ENCODE results near the gene GATA3.

The GATA3 gene

DNA sequence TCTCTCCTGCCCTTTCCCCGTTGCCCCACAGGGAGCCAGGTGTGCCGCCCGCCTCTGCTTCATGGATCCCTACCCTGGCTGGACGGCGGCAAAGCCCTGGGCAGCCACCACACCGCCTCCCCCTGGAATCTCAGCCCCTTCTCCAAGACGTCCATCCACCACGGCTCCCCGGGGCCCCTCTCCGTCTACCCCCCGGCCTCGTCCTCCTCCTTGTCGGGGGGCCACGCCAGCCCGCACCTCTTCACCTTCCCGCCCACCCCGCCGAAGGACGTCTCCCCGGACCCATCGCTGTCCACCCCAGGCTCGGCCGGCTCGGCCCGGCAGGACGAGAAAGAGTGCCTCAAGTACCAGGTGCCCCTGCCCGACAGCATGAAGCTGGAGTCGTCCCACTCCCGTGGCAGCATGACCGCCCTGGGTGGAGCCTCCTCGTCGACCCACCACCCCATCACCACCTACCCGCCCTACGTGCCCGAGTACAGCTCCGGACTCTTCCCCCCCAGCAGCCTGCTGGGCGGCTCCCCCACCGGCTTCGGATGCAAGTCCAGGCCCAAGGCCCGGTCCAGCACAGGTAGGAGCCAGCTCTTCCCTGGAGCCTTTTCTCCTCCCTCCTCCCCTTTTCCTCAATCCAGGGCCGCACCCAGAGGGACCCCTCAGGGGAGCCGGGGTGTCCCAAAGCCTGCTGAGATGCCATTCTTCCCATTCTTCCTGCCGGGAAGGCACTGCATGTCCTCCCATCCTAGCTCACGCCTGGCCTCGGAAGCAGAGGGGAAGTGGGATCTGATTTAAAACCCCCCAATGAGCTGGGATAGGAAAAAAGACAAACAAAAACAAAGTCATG, 4.0 kb downstream of the GATA3 start:
- Histone ChIP-seq H3K27ac (no peak overlapping the region), H3K36me3 (ENCODE audit: insufficient read depth, low read length) (no peaks in the 10 kb centered on the region), H3K4me3 (no peak overlapping the region), H3K9me3 (ENCODE audit: low read depth, low read length) (no peaks in the 10 kb centered on the region), H3K9ac (ENCODE audit: insufficient read length) (no peak overlapping the region)
- no peak for DNase-seq (ENCODE audit: low read depth, low spot score)
- no peak for TF ChIP-seq EZH2 (IDR thresholded peaks at IDR 0.05)
- TF ChIP-seq POLR2AphosphoS5 (IDR thresholded peaks at IDR 0.05; ENCODE audit: borderline replicate concordance, low read depth, low read length) = no peak
- no peak for TF ChIP-seq FOXP2 (optimal IDR thresholded peaks at IDR 0.05; ENCODE audit: control extremely low read depth, extremely low read length, insufficient read depth)

DNA sequence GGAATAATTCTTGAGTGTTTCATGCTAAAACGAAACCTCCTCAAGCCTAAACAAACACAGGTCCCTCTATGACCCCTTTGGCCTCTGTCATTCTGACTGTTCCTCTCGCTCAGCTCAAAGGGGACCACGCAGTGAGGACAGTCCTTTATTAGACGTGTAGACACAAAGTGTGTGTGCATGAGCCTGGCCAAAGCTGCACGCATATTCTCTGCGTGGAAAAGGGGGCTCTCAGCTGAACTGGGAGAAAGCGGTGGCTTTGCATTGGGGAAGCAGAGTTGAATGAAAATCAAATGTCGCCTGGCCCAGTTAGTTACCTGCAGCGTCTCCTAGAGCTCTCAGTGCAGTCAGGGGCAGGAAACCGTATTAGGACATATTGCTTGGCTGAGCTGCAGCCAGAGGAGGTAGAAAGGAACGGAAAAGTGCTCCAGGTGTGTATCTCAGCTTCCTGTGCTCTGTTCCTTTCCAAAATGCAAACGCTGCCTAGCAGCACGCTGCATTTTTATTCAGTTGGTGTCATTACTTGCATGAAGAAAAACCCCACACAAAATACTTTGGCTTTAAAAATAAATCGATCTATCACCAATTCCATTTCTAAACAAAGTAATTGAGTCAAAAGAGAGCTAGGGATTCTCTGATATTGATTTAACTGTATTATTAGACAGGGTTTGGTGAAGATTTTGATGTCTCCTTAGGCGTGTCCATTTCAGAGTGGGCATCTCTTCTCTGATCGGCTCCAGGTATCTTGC, 4.9 kb downstream of the GATA3 start:
- Histone ChIP-seq H3K4me3 (no peak overlapping the region), H3K36me3 (ENCODE audit: insufficient read depth, low read length) (no peaks in the 10 kb centered on the region), H3K9ac (ENCODE audit: insufficient read length) (no peak overlapping the region), H3K9me3 (ENCODE audit: low read depth, low read length) (no peaks in the 10 kb centered on the region), H3K27ac (no peak overlapping the region)
- no peak for DNase-seq (ENCODE audit: low read depth, low spot score)
- no peak for TF ChIP-seq EZH2 (IDR thresholded peaks at IDR 0.05)
- TF ChIP-seq FOXP2 (optimal IDR thresholded peaks at IDR 0.05; ENCODE audit: control extremely low read depth, extremely low read length, insufficient read depth) = no peak
- TF ChIP-seq POLR2AphosphoS5 (IDR thresholded peaks at IDR 0.05; ENCODE audit: borderline replicate concordance, low read depth, low read length) = no peak

DNA sequence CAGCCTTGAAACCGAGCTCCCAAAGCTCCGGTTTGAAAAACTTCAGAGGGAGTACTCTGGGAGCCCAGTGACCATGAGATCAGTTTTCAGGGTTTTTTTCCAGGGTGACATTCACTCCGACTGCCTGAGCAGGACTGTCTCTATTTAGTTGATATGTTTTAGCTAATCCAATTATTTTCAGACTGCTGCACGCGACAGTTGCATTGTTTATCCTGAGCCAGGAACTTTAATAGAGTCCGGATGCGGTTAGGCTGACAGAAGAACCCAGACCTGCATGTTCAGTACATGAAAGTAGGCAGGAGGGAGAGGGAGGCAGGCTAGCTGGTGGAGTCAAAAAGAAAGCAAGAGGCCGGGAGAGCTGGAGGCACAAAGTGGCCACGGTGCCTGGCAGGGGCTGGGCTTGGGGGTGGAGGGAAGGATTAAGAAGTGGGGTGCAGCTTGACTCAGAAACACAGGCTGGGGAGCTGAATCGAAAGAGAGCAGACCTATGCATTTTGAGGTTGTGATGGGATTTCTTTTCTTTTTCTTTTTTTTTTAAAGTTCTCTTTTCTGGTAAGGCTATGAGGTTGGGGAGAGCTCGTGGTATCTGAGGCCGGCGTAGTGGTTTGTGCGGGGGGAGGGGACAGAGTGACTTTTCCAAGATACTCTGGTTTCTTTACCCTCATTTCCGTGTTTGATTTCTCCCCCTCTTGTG, 5.7 kb downstream of the GATA3 start:
- no peak overlapping the region for H3K4me3 ChIP-seq
- no peaks in the 10 kb centered on the region for H3K36me3 ChIP-seq (ENCODE audit: insufficient read depth, low read length)

DNA sequence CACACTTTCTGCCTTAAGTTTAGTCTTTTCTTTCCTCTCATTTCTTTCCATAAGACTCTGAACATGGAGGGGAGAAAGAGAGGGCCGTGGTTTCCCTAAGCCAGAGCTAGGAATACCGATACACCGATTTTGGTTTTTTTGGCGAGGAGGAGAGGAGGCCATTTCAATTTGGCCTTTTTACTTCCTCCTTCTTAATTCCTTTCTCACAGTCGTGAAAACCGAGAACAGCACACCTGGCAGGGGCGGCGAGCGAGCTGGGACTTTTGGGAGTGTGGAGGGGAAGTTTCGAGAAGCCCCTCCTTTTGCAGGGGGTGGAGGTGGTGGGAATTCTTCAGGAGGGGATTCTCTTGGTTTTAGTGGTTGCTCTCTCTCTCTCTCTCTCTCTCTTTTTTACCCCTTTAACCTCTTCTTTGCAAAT, 6.2 kb downstream of the GATA3 start:
- H3K4me3 ChIP-seq = no peak overlapping the region
- no peaks in the 10 kb centered on the region for H3K9me3 ChIP-seq (ENCODE audit: low read depth, low read length)
- no peak for DNase-seq (ENCODE audit: low read depth, low spot score)
- TF ChIP-seq EZH2 (IDR thresholded peaks at IDR 0.05) (no peak), POLR2AphosphoS5 (IDR thresholded peaks at IDR 0.05; ENCODE audit: borderline replicate concordance, low read depth, low read length) (no peak), FOXP2 (optimal IDR thresholded peaks at IDR 0.05; ENCODE audit: control extremely low read depth, extremely low read length, insufficient read depth) (no peak)
- no peak overlapping the region for H3K27ac ChIP-seq
- no peaks in the 10 kb centered on the region for H3K36me3 ChIP-seq (ENCODE audit: insufficient read depth, low read length)
- H3K9ac ChIP-seq (ENCODE audit: insufficient read length) = no peak overlapping the region

More for the DNA sequence above, 5.7 kb downstream of the GATA3 start:
- no peaks in the 10 kb centered on the region for H3K9me3 ChIP-seq (ENCODE audit: low read depth, low read length)
- no peak for DNase-seq (ENCODE audit: low read depth, low spot score)
- no peak overlapping the region for H3K9ac ChIP-seq (ENCODE audit: insufficient read length)
- no peak overlapping the region for H3K27ac ChIP-seq
- TF ChIP-seq POLR2AphosphoS5 (IDR thresholded peaks at IDR 0.05; ENCODE audit: borderline replicate concordance, low read depth, low read length) = no peak
- no peak for TF ChIP-seq FOXP2 (optimal IDR thresholded peaks at IDR 0.05; ENCODE audit: control extremely low read depth, extremely low read length, insufficient read depth)
- no peak for TF ChIP-seq EZH2 (IDR thresholded peaks at IDR 0.05)

DNA sequence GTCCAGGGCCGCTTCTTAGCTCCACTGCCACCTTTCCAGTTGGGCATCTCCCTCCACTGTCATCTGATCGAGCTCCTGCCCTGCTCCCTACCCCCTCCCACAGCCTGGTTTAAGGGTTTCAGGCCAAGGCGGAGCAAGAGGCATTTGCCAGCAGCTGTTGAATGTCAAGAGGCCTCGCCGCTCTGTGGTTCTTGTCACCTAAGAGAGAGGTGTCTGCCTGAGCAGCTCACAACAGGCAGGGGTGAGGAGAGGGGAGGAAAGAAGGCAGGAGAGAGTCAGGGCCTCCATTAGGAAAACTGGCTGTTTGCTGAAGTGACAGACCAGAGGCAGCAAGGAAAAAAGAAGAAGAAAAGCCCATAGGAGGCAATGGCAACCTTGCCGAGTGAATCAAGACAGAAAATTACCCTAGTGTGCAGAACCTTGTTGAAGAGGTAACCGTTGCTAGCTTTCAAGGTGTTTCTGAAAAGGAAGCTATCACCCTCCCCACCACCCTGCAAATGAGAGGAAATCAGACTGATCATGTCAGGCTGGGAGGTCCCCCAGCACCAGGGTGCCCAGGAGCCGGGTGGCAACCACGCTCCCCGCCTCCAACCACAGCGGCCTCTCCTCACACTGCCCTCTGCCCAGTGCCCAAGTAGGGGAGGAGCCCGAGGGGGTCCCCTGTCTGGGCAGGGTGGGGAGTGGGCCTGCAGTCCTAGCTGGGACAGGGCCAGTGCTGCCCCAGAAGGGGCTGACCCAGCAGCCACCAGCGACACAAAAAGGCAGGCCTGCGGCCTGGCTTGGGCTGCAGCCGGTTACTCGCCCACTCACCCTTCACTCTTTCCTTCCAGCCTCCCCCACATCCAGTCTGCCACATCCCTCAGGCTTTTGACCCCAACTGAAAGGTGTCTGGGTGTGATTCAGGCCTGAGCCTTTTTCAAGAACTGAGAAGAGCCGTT, 7.1 kb downstream of the GATA3 start:
- Histone ChIP-seq H3K4me3 (no peak overlapping the region), H3K36me3 (ENCODE audit: insufficient read depth, low read length) (no peaks in the 10 kb centered on the region), H3K9me3 (ENCODE audit: low read depth, low read length) (no peaks in the 10 kb centered on the region), H3K9ac (ENCODE audit: insufficient read length) (no peak overlapping the region), H3K27ac (no peak overlapping the region)
- TF ChIP-seq FOXP2 (optimal IDR thresholded peaks at IDR 0.05; ENCODE audit: control extremely low read depth, extremely low read length, insufficient read depth) = no peak
- TF ChIP-seq POLR2AphosphoS5 (IDR thresholded peaks at IDR 0.05; ENCODE audit: borderline replicate concordance, low read depth, low read length) = no peak
- TF ChIP-seq EZH2 (IDR thresholded peaks at IDR 0.05) = no peak
- DNase-seq (ENCODE audit: low read depth, low spot score) = no peak

DNA sequence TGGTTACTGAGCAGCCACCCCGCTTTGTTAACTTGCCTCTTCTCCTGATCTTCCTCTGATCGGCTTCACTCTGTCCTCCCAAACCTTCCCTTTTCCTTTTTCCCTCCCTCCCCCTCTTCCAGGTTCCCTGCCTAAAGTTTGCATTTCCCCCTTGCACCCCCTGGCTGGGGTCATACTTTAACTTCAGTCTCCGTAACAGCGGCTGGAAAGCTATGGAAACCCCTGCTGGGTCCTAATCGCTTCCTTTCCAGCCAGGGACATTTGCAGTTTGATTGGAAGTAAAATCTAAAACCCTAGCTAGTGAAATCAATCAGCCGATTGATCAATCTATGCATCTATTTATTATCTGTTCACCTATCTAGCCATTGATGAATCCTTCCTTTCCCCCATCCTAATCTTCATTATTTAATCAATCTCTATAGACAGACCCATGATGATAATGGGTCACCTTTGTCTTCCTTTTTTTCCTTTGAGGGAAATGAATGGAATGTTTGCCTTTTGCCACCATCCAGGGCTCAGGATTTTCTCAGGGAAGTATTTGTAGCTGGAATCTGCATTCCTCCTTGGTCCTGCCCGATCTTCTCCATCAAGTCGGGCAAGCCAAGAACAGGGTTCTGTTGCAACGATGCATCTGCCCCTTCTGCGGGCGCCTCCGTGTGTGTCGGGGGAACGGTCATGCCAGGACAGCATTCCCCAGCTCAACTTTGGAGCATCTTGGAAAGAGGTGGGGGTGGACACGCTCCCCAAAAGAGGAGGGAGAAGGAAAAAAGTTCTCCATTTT, 8.8 kb downstream of the GATA3 start:
- Histone ChIP-seq H3K36me3 (ENCODE audit: insufficient read depth, low read length) (no peaks in the 10 kb centered on the region), H3K9me3 (ENCODE audit: low read depth, low read length) (no peaks in the 10 kb centered on the region), H3K9ac (ENCODE audit: insufficient read length) (no peak overlapping the region), H3K27ac (no peak overlapping the region), H3K4me3 (no peak overlapping the region)
- DNase-seq (ENCODE audit: low read depth, low spot score) = no peak
- TF ChIP-seq POLR2AphosphoS5 (IDR thresholded peaks at IDR 0.05; ENCODE audit: borderline replicate concordance, low read depth, low read length) (no peak), FOXP2 (optimal IDR thresholded peaks at IDR 0.05; ENCODE audit: control extremely low read depth, extremely low read length, insufficient read depth) (no peak), EZH2 (IDR thresholded peaks at IDR 0.05) (no peak)

DNA sequence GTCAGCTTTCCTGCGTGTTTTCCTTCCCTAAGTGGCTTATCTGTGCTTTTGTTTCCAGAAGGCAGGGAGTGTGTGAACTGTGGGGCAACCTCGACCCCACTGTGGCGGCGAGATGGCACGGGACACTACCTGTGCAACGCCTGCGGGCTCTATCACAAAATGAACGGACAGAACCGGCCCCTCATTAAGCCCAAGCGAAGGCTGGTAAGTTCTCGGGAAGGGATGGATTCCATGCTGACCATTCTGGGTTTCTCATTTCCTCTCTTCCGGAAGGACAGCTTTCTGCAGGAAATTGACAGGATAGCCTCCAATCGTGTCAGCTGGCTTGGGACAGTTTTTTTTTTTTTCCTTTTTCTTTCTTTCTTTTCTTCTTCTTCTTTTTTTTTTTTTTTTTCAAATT, 9.4 kb downstream of the GATA3 start:
- no peaks in the 10 kb centered on the region for H3K9me3 ChIP-seq (ENCODE audit: low read depth, low read length)
- DNase-seq (ENCODE audit: low read depth, low spot score) = no peak
- H3K36me3 ChIP-seq (ENCODE audit: insufficient read depth, low read length) = no peaks in the 10 kb centered on the region; the same call in 1 of the 2 replicates
- no peak overlapping the region for H3K27ac ChIP-seq
- TF ChIP-seq POLR2AphosphoS5 (IDR thresholded peaks at IDR 0.05; ENCODE audit: borderline replicate concordance, low read depth, low read length) (no peak), EZH2 (IDR thresholded peaks at IDR 0.05) (no peak), FOXP2 (optimal IDR thresholded peaks at IDR 0.05; ENCODE audit: control extremely low read depth, extremely low read length, insufficient read depth) (no peak)
- H3K4me3 ChIP-seq = no peak overlapping the region
- no peak overlapping the region for H3K9ac ChIP-seq (ENCODE audit: insufficient read length)

Data from SK-N-MC (cell line).